ENCODE results near the gene ENTPD3.

GRCh38 chr3:40407007-40407406 lies 20.0 kb downstream of the ENTPD3 start:
- no peak for TF ChIP-seq FOSL1 (CRISPR knock-in tag; IDR thresholded peaks at IDR 0.05; ENCODE audit: borderline replicate concordance)
- TF ChIP-seq, protein P1, sequence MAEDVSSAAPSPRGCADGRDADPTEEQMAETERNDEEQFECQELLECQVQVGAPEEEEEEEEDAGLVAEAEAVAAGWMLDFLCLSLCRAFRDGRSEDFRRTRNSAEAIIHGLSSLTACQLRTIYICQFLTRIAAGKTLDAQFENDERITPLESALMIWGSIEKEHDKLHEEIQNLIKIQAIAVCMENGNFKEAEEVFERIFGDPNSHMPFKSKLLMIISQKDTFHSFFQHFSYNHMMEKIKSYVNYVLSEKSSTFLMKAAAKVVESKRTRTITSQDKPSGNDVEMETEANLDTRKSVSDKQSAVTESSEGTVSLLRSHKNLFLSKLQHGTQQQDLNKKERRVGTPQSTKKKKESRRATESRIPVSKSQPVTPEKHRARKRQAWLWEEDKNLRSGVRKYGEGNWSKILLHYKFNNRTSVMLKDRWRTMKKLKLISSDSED (CRISPR knock-in tag; IDR thresholded peaks at IDR 0.05), result no peak
- TF ChIP-seq, protein P2, sequence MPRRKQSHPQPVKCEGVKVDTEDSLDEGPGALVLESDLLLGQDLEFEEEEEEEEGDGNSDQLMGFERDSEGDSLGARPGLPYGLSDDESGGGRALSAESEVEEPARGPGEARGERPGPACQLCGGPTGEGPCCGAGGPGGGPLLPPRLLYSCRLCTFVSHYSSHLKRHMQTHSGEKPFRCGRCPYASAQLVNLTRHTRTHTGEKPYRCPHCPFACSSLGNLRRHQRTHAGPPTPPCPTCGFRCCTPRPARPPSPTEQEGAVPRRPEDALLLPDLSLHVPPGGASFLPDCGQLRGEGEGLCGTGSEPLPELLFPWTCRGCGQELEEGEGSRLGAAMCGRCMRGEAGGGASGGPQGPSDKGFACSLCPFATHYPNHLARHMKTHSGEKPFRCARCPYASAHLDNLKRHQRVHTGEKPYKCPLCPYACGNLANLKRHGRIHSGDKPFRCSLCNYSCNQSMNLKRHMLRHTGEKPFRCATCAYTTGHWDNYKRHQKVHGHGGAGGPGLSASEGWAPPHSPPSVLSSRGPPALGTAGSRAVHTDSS (CRISPR knock-in tag; conservative IDR thresholded peaks at IDR 0.05), result no peak
- no peak for TF ChIP-seq ZNF12 (CRISPR knock-in tag; IDR thresholded peaks at IDR 0.05)
- no peak for TF ChIP-seq RXRA (CRISPR knock-in tag; IDR thresholded peaks at IDR 0.05)
- no peak for TF ChIP-seq THRA (CRISPR knock-in tag; IDR thresholded peaks at IDR 0.05; ENCODE audit: borderline replicate concordance)
- no peak for TF ChIP-seq SSRP1 (CRISPR knock-in tag; IDR thresholded peaks at IDR 0.05)
- TF ChIP-seq ZNF333 (CRISPR knock-in tag; IDR thresholded peaks at IDR 0.05; ENCODE audit: borderline replicate concordance), result no peak
- TF ChIP-seq PRDM15 (CRISPR knock-in tag; IDR thresholded peaks at IDR 0.05), result no peak
- no peak for TF ChIP-seq SP5 (CRISPR knock-in tag; IDR thresholded peaks at IDR 0.05; ENCODE audit: borderline replicate concordance, low read depth)
- TF ChIP-seq CREM (IDR thresholded peaks at IDR 0.05), result no peak
- TF ChIP-seq CREM (CRISPR knock-in tag; IDR thresholded peaks at IDR 0.05), result no peak
- no peak for TF ChIP-seq MNT (IDR thresholded peaks at IDR 0.05)
- TF ChIP-seq, protein P3, sequence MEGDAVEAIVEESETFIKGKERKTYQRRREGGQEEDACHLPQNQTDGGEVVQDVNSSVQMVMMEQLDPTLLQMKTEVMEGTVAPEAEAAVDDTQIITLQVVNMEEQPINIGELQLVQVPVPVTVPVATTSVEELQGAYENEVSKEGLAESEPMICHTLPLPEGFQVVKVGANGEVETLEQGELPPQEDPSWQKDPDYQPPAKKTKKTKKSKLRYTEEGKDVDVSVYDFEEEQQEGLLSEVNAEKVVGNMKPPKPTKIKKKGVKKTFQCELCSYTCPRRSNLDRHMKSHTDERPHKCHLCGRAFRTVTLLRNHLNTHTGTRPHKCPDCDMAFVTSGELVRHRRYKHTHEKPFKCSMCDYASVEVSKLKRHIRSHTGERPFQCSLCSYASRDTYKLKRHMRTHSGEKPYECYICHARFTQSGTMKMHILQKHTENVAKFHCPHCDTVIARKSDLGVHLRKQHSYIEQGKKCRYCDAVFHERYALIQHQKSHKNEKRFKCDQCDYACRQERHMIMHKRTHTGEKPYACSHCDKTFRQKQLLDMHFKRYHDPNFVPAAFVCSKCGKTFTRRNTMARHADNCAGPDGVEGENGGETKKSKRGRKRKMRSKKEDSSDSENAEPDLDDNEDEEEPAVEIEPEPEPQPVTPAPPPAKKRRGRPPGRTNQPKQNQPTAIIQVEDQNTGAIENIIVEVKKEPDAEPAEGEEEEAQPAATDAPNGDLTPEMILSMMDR (CRISPR knock-in tag; IDR thresholded peaks at IDR 0.05), result no peak
- TF ChIP-seq MED1 (CRISPR knock-in tag; IDR thresholded peaks at IDR 0.05), result no peak
